Calu3 (cell line): ENCODE data around the gene BLACAT1. TPM values are rescaled to one million over a fixed set of nuclear protein-coding genes. Genes with fewer than 3 reads are reported as not detected.
"Not testable (repeated sequence)": the region's sequence is repeated elsewhere in the genome, so short reads cannot be mapped to it uniquely, and the experiment has no call there.

ENCODE experiments used
- BruUV-seq: library from RNA; stranded (reverse); fragments of 400-500 nt; replicated peaks from 2 replicates; lab custom pipeline; 2021; lab: Mats Ljungman, UMichigan
- CTCF ChIA-PET: fragments of 300-600 bp; sonication (Branson Sonifier 250); formaldehyde crosslinking; loops from one replicate; lab custom pipeline; 2022; ENCODE audit warnings: antibody characterized with exemption; lab: Charles Lee
- DNase-seq: peaks from one replicate; pipeline ENCODE4 v3.0.0; 2022
- H3K27ac Mint-ChIP-seq: one replicate; pipeline ENCODE4 v1.8.0; 2022; ENCODE audit warnings: mixed read lengths; ENCODE audit not compliant: unreplicated experiment
- H3K27me3 Mint-ChIP-seq: one replicate; pipeline ENCODE4 v1.8.0; 2022; ENCODE audit warnings: mixed read lengths; ENCODE audit not compliant: unreplicated experiment
- H3K36me3 Mint-ChIP-seq: one replicate; pipeline ENCODE4 v1.8.0; 2022; ENCODE audit warnings: mild to moderate bottlenecking, moderate library complexity, mixed read lengths; ENCODE audit not compliant: insufficient read depth, unreplicated experiment
- H3K4me1 Mint-ChIP-seq: one replicate; pipeline ENCODE4 v1.8.0; 2022; ENCODE audit warnings: mild to moderate bottlenecking, low read depth, mixed read lengths; ENCODE audit not compliant: unreplicated experiment
- H3K4me3 Mint-ChIP-seq: one replicate; pipeline ENCODE4 v1.8.0; 2022; ENCODE audit warnings: mild to moderate bottlenecking, low read depth, moderate library complexity, mixed read lengths; ENCODE audit not compliant: unreplicated experiment
- H3K9me3 Mint-ChIP-seq: one replicate; pipeline ENCODE4 v1.8.0; 2022; ENCODE audit warnings: low read depth, mixed read lengths; ENCODE audit not compliant: unreplicated experiment
- intact Hi-C: fragments of 100-400 bp; cut with micrococcal nuclease; formaldehyde crosslinking; loops from one replicate; pipeline ENCODE4 v1.10.0; 2022; ENCODE audit not compliant: unreplicated experiment
- total RNA-seq: library from RNA; stranded (reverse); gene quantifications from 2 replicates; pipeline ENCODE4 v1.2.3, GENCODE V29; 2022
- TF ChIP-seq, protein P1 (sequence below): fragments of 200-600 bp; IDR thresholded peaks from one replicate; pipeline ENCODE4 v1.8.0; 2022; ENCODE audit warnings: antibody characterized with exemption; ENCODE audit not compliant: unreplicated experiment

Gene BLACAT1
- total RNA-seq, 1 experiment from 2014 or later = 14.2 TPM

- Mint-ChIP-seq H3K36me3 (no peaks in the 10 kb centered on the region), H3K27ac (no peak overlapping the region), H3K27me3 (peaks cover 47% of the 10 kb centered on the region), H3K4me3 (no peak overlapping the region), H3K9me3 (no peaks in the 10 kb centered on the region), H3K4me1 (no peaks in the 10 kb centered on the region)
- intact Hi-C loops = no loop called here
- CTCF ChIA-PET = no interaction called here
- TF ChIP-seq, protein P1, sequence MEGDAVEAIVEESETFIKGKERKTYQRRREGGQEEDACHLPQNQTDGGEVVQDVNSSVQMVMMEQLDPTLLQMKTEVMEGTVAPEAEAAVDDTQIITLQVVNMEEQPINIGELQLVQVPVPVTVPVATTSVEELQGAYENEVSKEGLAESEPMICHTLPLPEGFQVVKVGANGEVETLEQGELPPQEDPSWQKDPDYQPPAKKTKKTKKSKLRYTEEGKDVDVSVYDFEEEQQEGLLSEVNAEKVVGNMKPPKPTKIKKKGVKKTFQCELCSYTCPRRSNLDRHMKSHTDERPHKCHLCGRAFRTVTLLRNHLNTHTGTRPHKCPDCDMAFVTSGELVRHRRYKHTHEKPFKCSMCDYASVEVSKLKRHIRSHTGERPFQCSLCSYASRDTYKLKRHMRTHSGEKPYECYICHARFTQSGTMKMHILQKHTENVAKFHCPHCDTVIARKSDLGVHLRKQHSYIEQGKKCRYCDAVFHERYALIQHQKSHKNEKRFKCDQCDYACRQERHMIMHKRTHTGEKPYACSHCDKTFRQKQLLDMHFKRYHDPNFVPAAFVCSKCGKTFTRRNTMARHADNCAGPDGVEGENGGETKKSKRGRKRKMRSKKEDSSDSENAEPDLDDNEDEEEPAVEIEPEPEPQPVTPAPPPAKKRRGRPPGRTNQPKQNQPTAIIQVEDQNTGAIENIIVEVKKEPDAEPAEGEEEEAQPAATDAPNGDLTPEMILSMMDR = no peak
- DNase-seq = no peak
- BruUV-seq = no TSS peak
Measured at GRCh38 chr1:205417870-205418635, 37.8 kb downstream of the BLACAT1 start.

DNA sequence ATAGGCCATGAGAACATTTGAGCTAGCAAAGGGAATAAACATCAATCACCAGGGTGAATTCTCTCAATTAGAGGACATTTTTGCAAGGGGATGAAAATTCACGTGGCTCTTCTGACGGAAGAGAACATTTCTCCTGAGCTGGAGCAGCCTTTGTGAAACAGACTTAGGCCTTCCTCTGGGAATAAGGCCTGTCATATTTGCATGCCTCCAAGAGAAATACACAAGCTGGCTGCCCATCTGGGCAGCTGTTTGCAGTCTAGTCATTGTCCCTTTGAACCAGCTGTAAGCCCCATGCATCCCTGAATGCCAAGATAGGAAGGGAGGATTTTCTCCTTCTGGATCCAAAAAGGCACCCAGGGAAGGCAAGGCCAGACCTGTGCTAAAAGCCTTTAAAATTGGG is 39.5 kb downstream of the BLACAT1 start:
- Mint-ChIP-seq H3K4me1 (no peaks in the 10 kb centered on the region), H3K27ac (no peak overlapping the region)
- CTCF ChIA-PET = interaction anchor here (0.9 to 1.3 kb wide), 4 partner anchors 19 to 71 kb away, joined by 3 to 4 read pairs (median 3); no protein-coding TSS in a partner anchor

GRCh38 chr1:205410581-205411298 is 45.1 kb downstream of the BLACAT1 start:
- Mint-ChIP-seq H3K9me3 (peaks cover 2% of the 10 kb centered on the region), H3K36me3 (no peaks in the 10 kb centered on the region), H3K27me3 (peaks cover 59% of the 10 kb centered on the region), H3K4me3 (no peak overlapping the region), H3K27ac (no peak overlapping the region), H3K4me1 (no peaks in the 10 kb centered on the region)
- no TSS peak for BruUV-seq
- TF ChIP-seq, protein P1 = no peak
- no peak for DNase-seq
- intact Hi-C loops = no loop called here
- CTCF ChIA-PET = interaction anchor here (1.8 kb wide), 1 partner anchor 20 kb away, joined by 5 read pairs; no protein-coding TSS in a partner anchor

More for the DNA sequence above, 39.5 kb downstream of the BLACAT1 start:
- Mint-ChIP-seq H3K9me3 (no peaks in the 10 kb centered on the region), H3K4me3 (no peak overlapping the region), H3K36me3 (no peaks in the 10 kb centered on the region), H3K27me3 (peaks cover 41% of the 10 kb centered on the region)
- intact Hi-C loops = no loop called here
- TF ChIP-seq, protein P1 = no peak
- no TSS peak for BruUV-seq
- no peak for DNase-seq

DNA sequence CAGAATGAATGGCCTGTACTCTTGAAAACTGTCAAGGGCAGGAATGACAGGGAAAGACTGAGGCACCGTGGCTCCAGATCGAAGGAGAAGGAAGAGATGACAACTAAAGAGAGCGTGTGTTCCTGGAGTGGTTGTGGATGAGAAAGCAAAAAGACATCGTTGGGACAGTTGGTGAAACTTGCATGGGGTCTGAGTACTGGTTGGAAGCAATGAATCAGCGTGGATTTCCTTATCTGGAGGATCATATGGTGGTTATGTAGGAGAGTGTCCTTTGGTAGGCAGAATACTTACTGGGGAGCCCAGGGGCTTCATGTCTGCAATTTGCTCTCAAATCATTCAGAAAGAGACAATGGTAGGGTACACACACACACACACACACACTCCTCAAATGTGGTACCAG is 47.9 kb downstream of the BLACAT1 start:
- H3K9me3 Mint-ChIP-seq = peaks cover 2% of the 10 kb centered on the region
- no TSS peak for BruUV-seq

GRCh38 chr1:205406252-205406651 is 49.6 kb downstream of the BLACAT1 start:
- CTCF ChIA-PET, H3K36me3 Mint-ChIP-seq, DNase-seq, H3K4me3 Mint-ChIP-seq, H3K9me3 Mint-ChIP-seq, H3K27ac Mint-ChIP-seq, H3K4me1 Mint-ChIP-seq, intact Hi-C loops, BruUV-seq: not testable (repeated sequence)
- H3K27me3 Mint-ChIP-seq = peaks cover 52% of the 10 kb centered on the region

More for the DNA sequence above, 47.9 kb downstream of the BLACAT1 start:
- DNase-seq = no peak
- H3K4me1 Mint-ChIP-seq = no peaks in the 10 kb centered on the region
- no peaks in the 10 kb centered on the region for H3K36me3 Mint-ChIP-seq
- TF ChIP-seq, protein P1 = no peak
- CTCF ChIA-PET = no interaction called here
- peaks cover 61% of the 10 kb centered on the region for H3K27me3 Mint-ChIP-seq
- intact Hi-C loops = no loop called here
- no peak overlapping the region for H3K27ac Mint-ChIP-seq
- no peak overlapping the region for H3K4me3 Mint-ChIP-seq
